ENCODE results near the gene SCAMP3.

DNA sequence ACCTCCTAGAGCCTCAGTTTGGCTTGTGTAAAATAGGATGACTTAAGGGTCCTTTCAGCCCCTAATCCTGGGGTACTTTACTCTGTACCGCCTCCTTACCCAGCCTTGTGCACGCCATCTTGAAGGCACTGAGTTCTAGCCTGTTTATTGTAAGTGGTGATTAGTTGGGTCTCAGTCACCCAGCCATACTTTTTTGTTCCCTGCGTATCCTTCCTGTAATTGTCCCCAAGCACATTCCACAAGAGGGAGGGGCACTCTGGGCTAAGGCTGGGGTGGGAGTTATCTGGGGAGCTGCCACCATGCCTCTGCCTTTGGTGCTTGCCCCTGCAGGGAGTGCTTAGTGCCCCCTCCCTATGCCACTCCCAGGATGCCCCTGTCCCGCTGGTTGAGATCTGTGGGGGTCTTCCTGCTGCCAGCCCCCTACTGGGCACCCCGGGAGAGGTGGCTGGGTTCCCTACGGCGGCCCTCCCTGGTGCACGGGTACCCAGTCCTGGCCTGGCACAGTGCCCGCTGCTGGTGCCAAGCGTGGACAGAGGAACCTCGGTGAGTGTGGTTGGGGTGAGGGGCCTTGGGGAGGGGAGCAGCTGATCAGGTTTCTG, 47.4 kb upstream of the SCAMP3 start:
- TF ChIP-seq GATA2 (IDR thresholded peaks at IDR 0.05; ENCODE audit: low read depth, low read length) (no peak), GATA3 (IDR thresholded peaks at IDR 0.05; ENCODE audit: low read depth, low read length) (no peak)

Data from SH-SY5Y (cell line).